Jurkat, Clone E6-1 (cell line): Measurements from ENCODE around the gene GABRB1.

Experiments
- DNase-seq: peaks from one replicate; pipeline ENCODE4 v3.0.0-alpha.2; 2011; ENCODE audit warnings: low read depth, low spot score
- H3K4me3 ChIP-seq: 2 replicates; pipeline ENCODE4 v1.5.1; 2011; ENCODE audit warnings: mild to moderate bottlenecking, low read length, control low read depth, moderate library complexity

The GABRB1 gene

GRCh38 chr4:47101453-47101852 is 70.1 kb downstream of the GABRB1 start:
- no peak for DNase-seq
- no peak overlapping the region for H3K4me3 ChIP-seq

GRCh38 chr4:47104986-47105385 is 73.6 kb downstream of the GABRB1 start:
- no peak overlapping the region for H3K4me3 ChIP-seq
- DNase-seq: no peak

- no peak for DNase-seq
- H3K4me3 ChIP-seq: no peak overlapping the region
These were observed 75.2 kb downstream of the GABRB1 start for GRCh38 chr4:47106561-47106960.

- DNase-seq: no peak
- no peak overlapping the region for H3K4me3 ChIP-seq
These were observed 78.0 kb downstream of the GABRB1 start for GRCh38 chr4:47109379-47109778.

GRCh38 chr4:47110546-47111132 is 79.3 kb downstream of the GABRB1 start:
- DNase-seq: no peak
- no peak overlapping the region for H3K4me3 ChIP-seq

GRCh38 chr4:47118192-47118929 is 87.0 kb downstream of the GABRB1 start:
- H3K4me3 ChIP-seq: no peak overlapping the region
- no peak for DNase-seq

- H3K4me3 ChIP-seq: no peak overlapping the region
- no peak for DNase-seq
These were observed 89.4 kb downstream of the GABRB1 start for GRCh38 chr4:47120783-47121182.

GRCh38 chr4:47122592-47123291 is 91.4 kb downstream of the GABRB1 start:
- no peak overlapping the region for H3K4me3 ChIP-seq
- DNase-seq: peak; percentile 63

- DNase-seq: no peak
- no peak overlapping the region for H3K4me3 ChIP-seq
These were observed 97.6 kb downstream of the GABRB1 start for GRCh38 chr4:47128991-47129390.

GRCh38 chr4:47135210-47135609 is 103.8 kb downstream of the GABRB1 start:
- H3K4me3 ChIP-seq: no peak overlapping the region
- no peak for DNase-seq

GRCh38 chr4:47143261-47143660 is 111.9 kb downstream of the GABRB1 start:
- H3K4me3 ChIP-seq: no peak overlapping the region
- DNase-seq: no peak

GRCh38 chr4:47145630-47146029 is 114.3 kb downstream of the GABRB1 start:
- DNase-seq: peak; percentile 8
- no peak overlapping the region for H3K4me3 ChIP-seq

- no peak for DNase-seq
- no peak overlapping the region for H3K4me3 ChIP-seq
These were observed 123.5 kb downstream of the GABRB1 start for GRCh38 chr4:47154816-47155370.

GRCh38 chr4:47155919-47156318 is 124.6 kb downstream of the GABRB1 start:
- no peak overlapping the region for H3K4me3 ChIP-seq
- no peak for DNase-seq

GRCh38 chr4:47160095-47160494 is 128.7 kb downstream of the GABRB1 start:
- no peak overlapping the region for H3K4me3 ChIP-seq
- peak; percentile 26 for DNase-seq

GRCh38 chr4:47167081-47168035 is 136.0 kb downstream of the GABRB1 start:
- no peak overlapping the region for H3K4me3 ChIP-seq
- no peak for DNase-seq

- DNase-seq: no peak
- H3K4me3 ChIP-seq: no peak overlapping the region
These were observed 152.7 kb downstream of the GABRB1 start for GRCh38 chr4:47184083-47184482.

GRCh38 chr4:47185761-47186160 is 154.4 kb downstream of the GABRB1 start:
- no peak for DNase-seq
- no peak overlapping the region for H3K4me3 ChIP-seq

GRCh38 chr4:47187608-47188007 is 156.2 kb downstream of the GABRB1 start:
- DNase-seq: no peak
- H3K4me3 ChIP-seq: no peak overlapping the region
